ENCODE data around the gene ADAMTS1.
"Not testable (repeated sequence)": the region's sequence is repeated elsewhere in the genome, so short reads cannot be mapped to it uniquely, and the experiment has no call there.

Gene ADAMTS1

DNA sequence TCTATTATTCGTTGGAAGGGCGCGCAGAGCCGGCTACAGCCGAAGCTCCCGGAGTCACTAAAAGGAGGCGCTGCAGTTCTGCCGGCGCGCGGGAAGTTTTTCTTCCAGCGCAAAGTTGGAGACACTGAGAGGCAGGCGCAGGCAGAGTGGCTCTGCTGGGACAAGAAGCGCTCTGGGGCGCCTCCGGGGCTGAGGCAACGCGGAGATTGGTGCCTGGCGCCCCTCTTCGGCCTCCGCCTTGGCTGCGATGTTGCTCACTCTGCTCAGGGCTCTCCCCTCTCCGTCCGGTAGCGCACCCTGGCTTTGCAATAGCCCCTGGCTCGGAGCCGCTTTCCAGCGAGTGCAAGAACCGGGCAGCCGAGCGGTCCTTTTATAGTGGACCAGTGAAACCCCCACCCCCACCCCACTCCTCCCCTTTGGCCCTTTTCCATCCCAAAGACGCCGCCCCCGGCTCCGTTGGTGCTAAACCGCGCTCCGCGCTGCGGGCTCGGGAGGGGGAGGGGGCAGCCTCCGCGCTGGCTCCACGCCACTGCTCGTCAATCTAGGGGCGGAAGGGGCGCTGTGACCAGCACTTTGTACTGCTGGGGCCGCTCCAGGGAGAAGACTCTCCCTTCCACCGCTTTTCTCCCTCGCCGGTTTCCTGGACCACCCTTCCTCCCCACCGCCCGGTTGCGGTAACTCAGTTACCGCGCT is at the start of gene ADAMTS1:
TSS of gene ADAMTS1 (minus strand) at position 344 of the 693 bp plus-strand sequence. CDS start 455 bp downstream, outside the sequence.
- no peak for DNase-seq (ENCODE audit: low read depth in 3 of 3, low spot score in 1 of 3)

- DNase-seq (ENCODE audit: low read depth in 3 of 3, low spot score in 1 of 3) = no peak
Observed at GRCh38 chr21:26892151-26892550, 46.9 kb upstream of the ADAMTS1 start.

- DNase-seq (ENCODE audit: low read depth in 3 of 3, low spot score in 1 of 3) = no peak
Observed at GRCh38 chr21:26888931-26889330, 43.7 kb upstream of the ADAMTS1 start.

GRCh38 chr21:26888256-26888655 is 43.0 kb upstream of the ADAMTS1 start:
- no peak for DNase-seq (ENCODE audit: low read depth in 3 of 3, low spot score in 1 of 3)

- DNase-seq (ENCODE audit: low read depth in 3 of 3, low spot score in 1 of 3) = no peak
Observed at GRCh38 chr21:26887251-26887650, 42.0 kb upstream of the ADAMTS1 start.

DNA sequence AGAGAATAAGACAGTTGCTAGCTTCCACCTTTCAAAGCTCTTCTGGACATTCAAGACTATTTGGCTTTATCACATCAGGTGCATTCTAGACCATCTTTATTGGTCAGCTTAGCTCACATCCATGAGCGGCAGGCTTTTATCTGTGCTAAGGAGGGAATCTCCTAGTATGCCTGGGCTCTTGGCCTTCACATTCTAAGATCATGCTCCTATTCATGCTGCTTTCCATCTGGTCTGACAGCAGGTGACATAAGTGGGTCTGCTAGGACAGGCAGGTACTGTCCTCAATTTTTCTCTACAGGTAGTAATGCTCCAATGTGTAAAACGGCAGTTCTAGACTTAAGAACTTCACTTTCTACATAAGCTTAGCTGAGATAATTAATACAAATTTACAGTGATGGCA is 39.2 kb upstream of the ADAMTS1 start:
- DNase-seq (ENCODE audit: low read depth in 3 of 3, low spot score in 1 of 3) = no peak

DNA sequence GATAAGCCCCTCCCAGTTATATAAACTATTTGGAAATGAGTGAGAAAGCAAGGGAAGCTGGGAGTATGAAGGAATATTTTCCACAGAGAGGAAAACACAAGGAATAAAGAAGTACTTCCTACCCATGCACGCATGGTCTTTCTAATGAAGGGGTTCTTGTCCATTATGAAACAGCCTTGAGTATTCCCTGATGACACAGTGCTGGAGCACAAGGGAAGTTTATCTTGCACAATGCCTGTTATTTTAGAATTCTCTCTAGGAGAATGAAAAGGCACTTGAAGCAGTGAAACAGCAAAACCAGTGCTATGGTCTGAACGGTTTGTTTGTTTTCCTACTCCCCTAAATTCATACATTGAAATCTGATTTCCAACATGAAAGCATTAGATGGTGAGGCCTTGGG is 38.6 kb upstream of the ADAMTS1 start:
- DNase-seq (ENCODE audit: low read depth in 3 of 3, low spot score in 1 of 3) = no peak

DNA sequence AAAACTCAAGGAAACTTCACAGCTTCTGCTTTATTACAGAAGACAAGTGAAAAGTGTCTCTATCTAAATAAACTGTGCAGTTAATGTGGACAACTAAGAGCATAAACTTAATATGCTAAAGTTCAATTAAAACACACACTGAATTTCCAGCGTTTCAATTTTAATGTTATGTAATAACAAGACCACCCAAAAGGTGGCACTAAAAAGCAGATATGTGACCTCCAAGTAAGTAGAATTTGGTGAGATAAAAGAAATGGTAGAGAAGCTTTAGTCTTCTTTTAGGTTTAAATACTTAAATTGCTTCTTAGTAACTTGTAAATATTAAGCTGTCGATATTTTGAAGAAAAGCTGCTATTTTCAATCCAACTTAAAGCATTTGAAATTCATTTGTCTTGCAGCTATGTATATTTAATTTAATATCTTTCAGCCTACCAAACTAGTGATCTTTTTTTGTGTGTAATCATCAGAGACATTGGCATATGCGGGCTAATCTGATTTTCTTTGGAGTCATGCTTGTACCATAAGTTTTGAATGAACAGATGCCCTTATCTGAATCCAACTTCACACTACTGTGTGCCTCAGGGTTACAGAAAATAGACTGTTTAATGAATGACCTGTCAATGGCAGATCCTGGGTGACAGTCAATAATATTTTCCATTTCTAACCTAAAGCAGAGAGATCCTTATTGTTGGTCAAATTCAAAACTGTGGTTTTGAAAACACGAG is 36.5 kb upstream of the ADAMTS1 start:
- DNase-seq (ENCODE audit: low read depth in 3 of 3, low spot score in 1 of 3) = no peak

- no peak for DNase-seq (ENCODE audit: low read depth in 3 of 3, low spot score in 1 of 3)
Observed at GRCh38 chr21:26877018-26877417, 31.8 kb upstream of the ADAMTS1 start.

DNA sequence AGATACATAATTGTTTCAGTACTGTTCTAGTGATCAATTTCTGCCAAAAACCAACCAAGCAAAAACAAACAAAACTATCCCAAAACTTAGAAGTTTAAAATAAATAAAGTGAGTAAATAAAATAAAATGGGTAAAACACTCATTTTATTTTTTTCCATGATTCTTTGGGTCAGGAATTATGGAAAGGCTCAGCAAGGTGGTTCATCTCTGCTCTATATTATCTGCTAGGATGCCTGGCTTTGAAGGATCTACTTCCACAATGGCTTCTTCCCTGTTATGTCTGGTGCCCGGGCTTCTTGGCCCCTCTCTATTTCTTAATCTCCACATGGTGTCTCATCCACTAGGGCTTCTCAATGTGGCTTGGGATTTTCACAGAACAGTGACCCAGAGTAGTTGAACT is 29.1 kb upstream of the ADAMTS1 start:
- no peak for DNase-seq (ENCODE audit: low read depth in 3 of 3, low spot score in 1 of 3)

GRCh38 chr21:26865857-26866256 is 20.6 kb upstream of the ADAMTS1 start:
- no peak for DNase-seq (ENCODE audit: low read depth in 3 of 3, low spot score in 1 of 3)

GRCh38 chr21:26856871-26857350 is 11.7 kb upstream of the ADAMTS1 start:
- not testable (repeated sequence) for DNase-seq (ENCODE audit: low read depth in 3 of 3, low spot score in 1 of 3)

DNA sequence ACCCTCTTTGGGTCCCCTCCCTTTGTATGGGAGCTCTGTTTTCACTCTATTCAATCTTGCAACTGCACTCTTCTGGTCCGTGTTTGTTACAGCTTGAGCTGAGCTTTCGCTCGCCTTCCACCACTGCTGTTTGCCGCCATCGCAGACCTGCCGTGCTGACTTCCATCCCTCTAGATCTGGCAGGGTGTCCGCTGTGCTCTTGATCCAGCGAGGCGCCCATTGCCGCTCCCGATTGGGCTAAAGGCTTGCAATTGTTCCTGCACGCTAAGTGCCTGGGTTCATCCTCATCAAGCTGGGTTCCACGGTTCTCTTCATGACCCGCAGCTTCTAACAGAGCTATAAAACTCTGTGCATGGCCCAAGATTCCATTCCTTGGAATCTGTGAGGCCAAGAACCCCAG is 9.5 kb upstream of the ADAMTS1 start:
- not testable (repeated sequence) for DNase-seq (ENCODE audit: low read depth in 3 of 3, low spot score in 1 of 3)

GRCh38 chr21:26852423-26852822 is 7.2 kb upstream of the ADAMTS1 start:
- DNase-seq (ENCODE audit: low read depth in 3 of 3, low spot score in 1 of 3) = no peak

GRCh38 chr21:26851109-26851944 is 6.1 kb upstream of the ADAMTS1 start:
- no peak for DNase-seq (ENCODE audit: low read depth in 3 of 3, low spot score in 1 of 3)

GRCh38 chr21:26850116-26850643 is 5.0 kb upstream of the ADAMTS1 start:
- no peak for DNase-seq (ENCODE audit: low read depth in 3 of 3, low spot score in 1 of 3)

GRCh38 chr21:26849428-26850115 is 4.4 kb upstream of the ADAMTS1 start:
- DNase-seq (ENCODE audit: low read depth in 3 of 3, low spot score in 1 of 3) = no peak

DNA sequence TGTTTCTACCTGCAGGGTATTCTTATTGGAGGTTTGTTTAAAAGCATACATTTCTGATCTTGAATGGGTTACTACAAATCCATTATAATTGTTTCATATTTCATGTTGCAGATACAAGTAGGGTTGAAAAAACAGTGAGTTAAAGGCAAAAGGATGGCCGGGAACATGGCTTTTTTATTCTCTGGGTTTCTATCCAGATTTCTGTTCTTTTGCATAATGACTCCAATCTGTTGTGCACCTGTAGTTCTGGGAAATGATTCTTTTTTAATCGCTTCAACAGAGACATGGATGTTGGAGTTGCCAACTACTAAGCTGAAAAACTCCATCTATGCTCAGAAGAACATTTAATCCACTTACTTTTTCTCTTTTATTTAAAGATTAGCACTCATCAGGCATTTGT is 2.7 kb upstream of the ADAMTS1 start:
- DNase-seq (ENCODE audit: low read depth in 3 of 3, low spot score in 1 of 3) = no peak

DNA sequence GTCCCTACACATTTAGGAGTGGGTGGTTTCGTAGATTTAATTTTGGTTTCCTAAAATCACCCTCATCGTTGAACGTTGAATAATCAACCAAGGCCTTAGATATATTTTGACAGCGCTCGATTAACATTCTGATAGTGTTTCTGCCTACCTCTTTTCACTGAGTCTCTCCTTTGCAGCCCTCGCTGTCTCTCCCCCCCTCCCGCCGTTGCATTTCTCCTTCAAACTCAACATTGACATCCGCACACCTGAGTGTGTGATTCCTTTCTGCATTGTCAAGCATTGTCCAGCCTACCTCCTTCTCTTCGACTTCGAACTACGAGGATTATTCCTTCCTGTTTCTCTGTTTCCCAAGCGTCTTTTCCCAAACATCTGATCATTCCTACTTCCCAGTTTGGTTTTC is 1.8 kb upstream of the ADAMTS1 start:
- DNase-seq (ENCODE audit: low read depth in 3 of 3, low spot score in 1 of 3) = no peak

DNA sequence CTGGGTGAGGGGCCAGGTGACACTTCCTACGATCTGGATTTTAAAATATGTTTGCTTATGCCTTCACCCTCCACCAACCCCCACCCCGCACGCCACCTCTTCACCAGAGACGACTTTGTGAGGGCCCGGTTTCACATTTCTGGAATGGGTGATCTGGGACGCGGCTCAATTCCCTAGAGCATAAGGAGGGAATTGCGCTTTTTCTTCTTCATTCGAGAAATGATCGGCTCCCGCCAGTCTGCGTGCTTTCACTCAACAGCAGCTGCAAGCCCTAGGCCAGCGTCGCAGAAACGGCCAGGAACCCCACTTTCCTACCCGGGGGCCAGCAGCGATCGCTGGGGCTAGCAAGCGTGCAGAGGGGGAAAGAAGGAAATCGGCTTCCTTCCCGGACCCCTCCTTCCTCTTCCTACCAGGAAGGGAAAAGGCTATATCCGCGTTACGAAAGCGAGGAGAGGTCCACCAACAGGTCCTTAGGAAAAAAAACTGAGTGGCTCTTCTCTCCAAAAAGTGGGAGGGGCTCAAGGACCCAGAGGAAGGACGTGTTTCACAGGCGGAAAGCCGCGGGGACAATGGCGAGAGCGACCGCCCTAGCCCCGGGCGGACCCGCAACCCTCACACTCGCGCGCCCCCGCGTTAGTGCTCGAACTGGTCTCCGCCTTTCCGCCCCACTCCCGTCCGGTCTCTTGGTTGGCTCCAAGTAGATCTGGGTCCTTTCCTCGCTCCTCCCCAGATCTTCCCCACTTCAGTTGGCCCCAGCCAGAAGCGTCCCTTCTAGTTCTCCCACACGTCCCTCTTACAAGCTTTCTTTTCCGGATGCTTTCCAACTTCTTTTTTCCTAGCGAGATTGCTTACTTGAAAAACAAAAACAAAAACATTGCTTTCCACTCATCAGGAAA is 1.1 kb upstream of the ADAMTS1 start:
- DNase-seq (ENCODE audit: low read depth in 3 of 3, low spot score in 1 of 3) = no peak

Measured in stimulated activated CD4-positive, alpha-beta T cell treated with anti-CD3 and anti-CD28 coated beads, TNF-alpha, amount 100 ng/mL, for 1 hour (primary cell).